Measurements from ENCODE around the gene SFXN5.

SFXN5 gene

DNA sequence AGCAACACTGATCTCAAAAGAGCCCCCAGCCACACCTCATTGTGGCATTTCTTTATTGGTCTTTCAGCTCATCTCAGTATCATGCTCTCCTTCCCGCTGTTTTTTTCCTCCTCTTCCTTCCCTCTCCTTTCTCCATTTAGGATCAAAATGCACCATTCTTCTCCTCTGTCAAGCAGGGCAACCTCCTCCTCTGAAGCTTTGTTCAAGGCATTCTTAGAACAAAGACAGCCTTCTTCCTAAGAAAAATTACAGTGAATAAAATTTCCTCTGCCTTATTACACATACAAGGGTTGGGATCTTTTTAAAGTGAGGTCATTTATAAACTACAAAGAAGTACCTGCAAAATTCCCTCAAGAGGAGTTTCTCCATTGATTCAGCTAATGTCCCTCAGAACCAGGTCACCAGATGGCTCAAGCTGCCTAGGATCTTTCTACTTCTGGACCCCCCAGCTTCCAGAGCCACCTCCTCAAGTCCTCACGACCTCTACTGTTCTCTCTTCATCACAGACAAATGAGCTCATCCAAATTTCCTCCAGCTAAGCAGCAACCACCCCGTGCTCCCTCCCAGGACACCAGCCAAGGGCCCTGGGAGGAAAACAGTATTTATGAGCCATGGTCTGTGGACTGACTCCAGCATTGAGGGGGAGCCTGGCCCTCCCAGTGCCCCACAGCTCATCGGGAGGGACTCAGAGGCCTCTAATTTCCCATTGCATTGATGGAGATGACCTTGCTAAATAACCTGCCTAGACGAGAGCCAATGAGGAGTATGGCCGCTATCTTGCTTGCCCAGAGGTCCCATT, 18.0 kb downstream of the SFXN5 start:
- no peak for DNase-seq (ENCODE audit: low read depth, low spot score)

DNA sequence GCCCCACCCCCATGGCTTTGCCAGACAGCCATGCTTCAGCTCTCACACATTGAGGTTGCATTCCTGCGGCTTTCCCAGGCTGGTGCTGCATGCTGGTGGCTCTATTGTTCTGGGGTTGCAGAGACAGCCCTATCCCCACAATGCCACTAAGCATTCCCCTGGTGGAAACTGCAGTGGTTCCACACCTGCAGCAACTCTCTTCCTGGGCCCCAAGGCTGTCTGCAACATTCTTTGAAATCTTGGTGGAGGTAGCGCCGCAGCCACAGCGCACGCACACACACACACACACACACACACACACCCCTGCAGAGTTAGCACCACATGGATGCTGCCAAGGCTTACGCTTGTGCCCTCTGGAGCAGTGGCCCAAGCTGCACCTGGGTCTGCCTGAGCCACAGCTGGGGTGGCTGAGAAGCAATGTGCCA, 21.4 kb downstream of the SFXN5 start:
- peak; percentile 50 for DNase-seq (ENCODE audit: low read depth, low spot score)

- DNase-seq (ENCODE audit: low read depth, low spot score), result no peak
Measured at GRCh38 chr2:73043929-73044832, 27.3 kb downstream of the SFXN5 start.

GRCh38 chr2:73043276-73043675, 28.2 kb downstream of the SFXN5 start:
- DNase-seq (ENCODE audit: low read depth, low spot score), result no peak

GRCh38 chr2:73037947-73038585, 33.4 kb downstream of the SFXN5 start:
- DNase-seq (ENCODE audit: low read depth, low spot score), result no peak

GRCh38 chr2:73036766-73037165, 34.7 kb downstream of the SFXN5 start:
- DNase-seq (ENCODE audit: low read depth, low spot score), result no peak

DNA sequence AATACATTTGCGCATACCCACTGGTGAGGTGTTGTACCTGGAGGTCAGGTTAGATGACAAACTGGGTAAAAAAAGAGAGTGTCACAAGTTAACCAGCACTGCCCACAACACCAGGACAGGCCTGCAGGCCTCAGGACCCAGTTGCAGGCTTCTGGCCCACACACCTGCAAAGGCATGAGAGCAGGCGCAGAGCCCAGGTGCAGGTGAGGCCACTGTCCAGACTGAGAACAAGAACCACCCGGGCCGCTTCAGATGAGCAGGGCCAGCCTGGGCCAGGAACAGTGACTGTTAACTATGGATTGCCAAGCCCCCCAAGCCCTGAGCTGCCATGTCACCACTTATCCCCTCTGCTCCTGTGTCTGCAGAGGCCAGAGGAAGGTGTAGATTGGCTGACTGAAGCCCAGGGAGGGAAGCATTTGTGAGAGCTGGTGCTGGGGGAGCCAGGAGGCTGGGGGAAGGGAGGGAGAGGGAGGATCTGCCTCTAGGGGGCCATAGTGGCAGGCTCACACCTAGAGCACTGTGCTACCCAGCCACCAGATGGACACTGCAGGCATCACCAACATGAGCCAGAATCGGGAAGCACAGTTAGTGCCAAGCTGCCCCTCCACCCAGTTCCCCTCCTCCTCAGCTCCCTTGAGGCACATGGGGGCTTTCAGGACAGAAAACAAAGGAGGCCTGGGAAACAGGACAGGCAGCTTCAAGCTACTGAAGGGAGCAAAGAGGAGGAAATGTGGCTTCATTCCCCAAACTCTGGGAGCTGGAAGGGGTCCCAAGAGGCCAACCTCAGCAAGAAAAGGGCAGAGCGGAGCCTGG, 35.4 kb downstream of the SFXN5 start:
- DNase-seq (ENCODE audit: low read depth, low spot score), result peak; percentile 50

DNA sequence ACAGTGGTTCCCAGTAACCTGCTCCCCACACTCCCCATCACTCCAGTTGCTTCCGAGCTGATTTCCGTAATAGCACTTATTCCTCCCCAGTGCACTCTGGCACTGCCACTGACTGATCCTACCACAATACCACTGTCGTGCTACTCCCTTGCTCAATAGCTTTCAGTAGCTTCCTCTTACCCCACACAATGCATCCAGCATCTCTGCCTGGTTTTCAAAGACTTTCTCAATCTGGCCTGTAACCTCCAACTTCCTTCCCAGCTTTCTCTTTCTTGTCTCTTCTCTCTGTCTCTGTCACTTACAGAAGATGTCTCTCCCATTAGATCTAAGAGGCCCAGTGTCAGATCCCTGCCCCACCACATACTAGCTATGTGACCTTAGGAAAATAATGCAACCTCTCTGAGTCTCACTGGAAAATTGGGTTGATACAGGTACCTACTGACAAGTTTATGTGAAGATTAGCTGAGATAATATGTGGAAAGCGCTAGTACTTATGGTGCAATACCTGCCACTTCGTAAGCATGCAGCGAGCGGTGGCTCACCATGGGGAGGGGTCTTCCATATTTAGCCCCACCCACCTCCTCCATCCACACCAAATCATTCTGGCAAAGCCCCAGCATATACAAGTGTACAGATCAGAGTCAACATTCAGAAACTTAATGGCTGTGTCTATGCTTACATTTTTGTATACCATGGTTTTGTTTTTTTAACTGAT, 36.7 kb downstream of the SFXN5 start:
- no peak for DNase-seq (ENCODE audit: low read depth, low spot score)

- DNase-seq (ENCODE audit: low read depth, low spot score), result no peak
Measured at GRCh38 chr2:73033766-73034381, 37.6 kb downstream of the SFXN5 start.

DNA sequence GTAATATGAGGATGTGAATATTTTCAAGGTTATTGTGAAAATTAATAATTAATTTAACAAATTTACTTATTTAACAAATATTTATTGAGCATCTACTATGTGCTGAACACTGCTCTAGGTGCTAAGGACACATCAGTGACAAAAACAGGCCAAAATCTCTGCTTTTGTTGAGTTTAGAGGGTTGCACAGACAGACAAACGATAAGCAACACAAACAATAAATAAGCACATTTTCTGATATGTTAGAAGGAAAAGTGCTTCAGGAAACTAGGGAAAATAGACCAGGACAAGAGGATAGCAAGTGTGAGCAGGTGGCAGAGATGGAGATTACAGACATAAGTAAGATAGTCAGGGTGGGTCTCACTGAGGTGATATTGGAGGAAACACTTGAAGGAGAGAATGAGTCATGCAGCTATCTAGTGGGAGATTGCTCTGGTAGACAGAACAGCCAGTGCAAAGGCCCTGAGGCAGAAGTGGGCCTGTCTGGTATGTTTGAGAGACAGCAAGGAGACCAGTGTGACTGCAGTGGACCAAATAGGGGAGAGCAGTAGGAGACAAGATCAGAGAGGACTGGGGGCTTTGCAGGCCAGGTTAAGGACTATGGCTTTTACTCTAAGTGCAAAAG, 38.3 kb downstream of the SFXN5 start:
- no peak for DNase-seq (ENCODE audit: low read depth, low spot score)

- no peak for DNase-seq (ENCODE audit: low read depth, low spot score)
Measured at GRCh38 chr2:73032702-73033097, 38.8 kb downstream of the SFXN5 start.

DNA sequence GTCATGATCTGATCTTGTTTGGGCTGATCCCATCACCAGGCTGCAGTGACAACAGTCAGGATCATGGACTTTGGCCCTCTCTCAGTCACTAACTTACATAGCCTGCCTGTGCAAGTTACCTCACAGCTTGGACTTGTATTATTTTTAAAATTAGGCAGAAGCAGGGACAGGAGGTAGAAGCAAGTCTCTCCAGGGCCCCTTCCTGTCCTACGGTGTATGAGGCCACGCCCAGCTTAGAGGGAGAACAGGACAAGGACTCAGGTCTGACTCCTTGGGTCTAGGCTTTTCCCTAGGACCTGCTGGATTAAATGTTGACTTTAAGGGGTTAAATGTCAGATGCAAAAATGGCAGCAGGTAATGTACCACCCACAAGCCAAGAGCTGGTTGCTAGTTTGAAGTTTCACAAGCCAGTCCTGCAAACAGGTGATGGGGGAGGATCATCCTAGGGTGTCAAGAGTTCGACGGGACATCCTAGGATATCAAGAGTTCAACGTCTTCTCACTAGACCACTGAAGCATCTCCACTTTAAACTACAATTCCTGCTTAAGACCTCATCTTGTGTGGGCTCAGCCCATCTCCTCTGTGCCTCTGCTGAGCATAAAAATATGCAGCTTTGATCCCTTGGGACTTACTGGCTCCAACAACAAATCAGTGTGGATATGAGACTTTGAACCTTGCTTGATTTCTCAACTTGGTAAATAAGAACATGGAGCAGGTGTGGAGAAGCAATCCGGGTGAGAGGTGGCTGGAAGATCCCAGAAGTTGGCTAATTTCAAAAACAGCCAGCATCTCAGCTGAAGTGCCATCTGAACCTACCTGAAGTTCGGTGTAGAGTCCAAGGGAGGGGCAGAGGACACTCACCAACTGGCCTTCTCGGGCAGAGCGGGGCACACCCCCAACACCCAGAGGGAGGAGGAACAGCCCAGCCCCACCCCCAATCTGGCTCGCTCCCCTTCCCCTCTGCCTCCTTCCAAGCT, 39.5 kb downstream of the SFXN5 start:
- DNase-seq (ENCODE audit: low read depth, low spot score), result no peak

DNA sequence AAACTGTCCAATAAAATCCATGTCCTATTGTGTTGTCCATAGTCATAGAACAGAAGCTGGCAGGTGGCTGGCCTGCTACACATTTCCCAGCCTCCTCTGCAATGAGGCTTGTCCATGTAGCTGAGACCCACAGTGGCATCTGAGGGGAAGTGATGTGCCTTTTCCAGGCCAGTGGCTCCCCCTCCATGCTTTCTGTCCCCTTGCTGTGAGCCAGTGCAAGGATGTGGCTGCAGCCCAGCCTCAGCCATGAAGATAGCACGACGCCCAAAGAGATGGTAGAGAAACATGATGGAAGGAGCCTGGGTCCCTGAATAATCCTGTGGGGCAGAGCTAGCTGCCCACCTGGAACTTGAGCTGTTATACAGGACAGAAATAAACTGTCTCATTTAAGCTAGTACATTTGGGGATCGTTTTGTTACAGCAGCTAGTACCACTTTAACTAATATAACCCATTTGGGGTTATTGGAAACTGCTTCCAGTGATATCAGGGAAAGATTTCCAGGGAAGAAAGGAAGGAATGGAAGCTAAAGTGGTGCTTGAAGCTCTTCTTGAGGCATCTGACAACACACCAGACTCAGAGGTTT, 40.3 kb downstream of the SFXN5 start:
- DNase-seq (ENCODE audit: low read depth, low spot score), result no peak

DNA sequence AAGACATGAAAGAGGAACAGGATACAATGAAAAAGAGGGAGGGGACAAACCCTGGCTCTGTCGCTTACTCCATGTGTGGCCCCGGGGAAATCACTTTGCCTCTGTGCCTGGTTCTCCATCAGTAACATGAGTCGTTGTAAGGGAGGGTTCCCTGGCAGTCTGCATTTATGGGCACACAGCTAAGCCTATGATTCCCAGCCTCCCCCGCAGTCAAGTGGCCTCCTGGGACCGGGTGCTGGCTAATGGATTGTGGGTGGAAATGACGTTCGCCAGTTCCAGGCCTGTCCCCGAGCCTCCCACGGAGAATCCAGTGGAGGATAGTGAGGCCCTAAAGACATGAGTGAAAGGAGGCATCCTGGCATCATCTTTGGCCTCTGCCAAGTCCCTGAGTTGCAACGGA, 42.7 kb downstream of the SFXN5 start:
- no peak for DNase-seq (ENCODE audit: low read depth, low spot score)

- no peak for DNase-seq (ENCODE audit: low read depth, low spot score)
Measured at GRCh38 chr2:73027340-73027739, 44.2 kb downstream of the SFXN5 start.

GRCh38 chr2:73023497-73023896, 48.0 kb downstream of the SFXN5 start:
- no peak for DNase-seq (ENCODE audit: low read depth, low spot score)

- DNase-seq (ENCODE audit: low read depth, low spot score), result no peak
Measured at GRCh38 chr2:73022024-73022568, 49.4 kb downstream of the SFXN5 start.
